Endothelial cell of umbilical vein (primary cell): ENCODE results near the gene TNIK.

Experiments
- CTCF ChIP-seq, 2 donors: IDR thresholded peaks; 1 replicate in 1 of 2; 2 replicates in 1 of 2; pipeline ENCODE4 v1.5.1; 2011; ENCODE audit warnings: low read length in 2 of 2, mild to moderate bottlenecking in 2 of 2, moderate library complexity in 2 of 2, control low read depth in 1 of 2, inconsistent platforms in 1 of 2, low read depth in 1 of 2; ENCODE audit not compliant: insufficient read depth in 1 of 2; ENCODE audit errors: extremely low read depth in 1 of 2
- POLR2A ChIP-seq: IDR thresholded peaks from 2 replicates; pipeline ENCODE4 v1.6.1; 2012; ENCODE audit warnings: low read depth, mild to moderate bottlenecking, control low read depth, low read length
- POLR2AphosphoS5 ChIP-seq: IDR thresholded peaks from 2 replicates; pipeline ENCODE4 v1.6.1; 2012; ENCODE audit warnings: low read depth, mild to moderate bottlenecking, control low read depth, low read length, moderate library complexity; ENCODE audit not compliant: insufficient read depth

GRCh38 chr3:171064461-171064860, 395.7 kb downstream of the TNIK start:
- TF ChIP-seq POLR2AphosphoS5 (no peak), POLR2A (no peak), CTCF (IDR thresholded peaks at IDR 0.05; ENCODE audit: extremely low read depth in 1 of 2, insufficient read depth in 1 of 2, low read depth in 1 of 2, low read length in 2 of 2) (no peak)
